HEK293 (cell line): Measurements from ENCODE around the gene FGF10.

Experiments
- CTCF ChIA-PET: fragments of 350-600 bp; formaldehyde crosslinking; extraction: SDS; loops from one replicate; lab custom pipeline; 2021; ENCODE audit warnings: antibody characterized with exemption; lab: Yijun Ruan, JAX
- POLR2A ChIA-PET: fragments of 300-600 bp; formaldehyde crosslinking; extraction: SDS; loops from one replicate; lab custom pipeline; 2020; ENCODE audit warnings: antibody characterized with exemption, inconsistent platforms; lab: Yijun Ruan, JAX
- H3K27ac ChIP-seq: fragments of 200-500 bp; sonication (Bioruptor generic); 2 replicates; pipeline ENCODE4 v1.5.1; 2014; ENCODE audit warnings: low read depth, low read length, control low read depth, inconsistent platforms; ENCODE audit errors: extremely low read depth
- H3K36me3 ChIP-seq, 2 experiments: fragments of 200-500 bp in 1 of 2; sonication (Bioruptor generic) in 1 of 2; 1 replicate in 1 of 2; 2 replicates in 1 of 2; pipeline ENCODE4 v1.5.1; 2014 to 2017; ENCODE audit warnings: inconsistent platforms in 2 of 2, low read length in 2 of 2; ENCODE audit not compliant: control insufficient read depth in 2 of 2, insufficient read depth in 1 of 2
- H3K4me1 ChIP-seq: fragments of 200-500 bp; sonication (Bioruptor generic); 2 replicates; pipeline ENCODE4 v1.5.1; 2014; ENCODE audit warnings: mild to moderate bottlenecking, low read length, inconsistent platforms; ENCODE audit not compliant: control insufficient read depth, insufficient read depth
- H3K4me3 ChIP-seq: 2 replicates; pipeline ENCODE4 v1.5.1; 2011; ENCODE audit warnings: low read depth, mild to moderate bottlenecking, control low read depth, low read length, moderate library complexity
- H3K9me3 ChIP-seq: fragments of 200-500 bp; sonication (Bioruptor generic); 2 replicates; pipeline ENCODE4 v1.5.1; 2014; ENCODE audit warnings: low read depth, low read length, inconsistent platforms; ENCODE audit not compliant: control insufficient read depth, insufficient read depth
- GLI2 ChIP-seq: fragments of 450-650 bp; formaldehyde crosslinking; IDR thresholded peaks from 2 replicates; pipeline ENCODE4; 2017; ENCODE audit warnings: missing biosample characterization, missing genetic modification characterization, low read depth, borderline replicate concordance
- INSM2 ChIP-seq: fragments of 450-650 bp; formaldehyde crosslinking; IDR thresholded peaks from 2 replicates; pipeline ENCODE4 v1.5.1; 2016; ENCODE audit warnings: missing biosample characterization, missing genetic modification characterization
- MYNN ChIP-seq: fragments of 450-650 bp; formaldehyde crosslinking; IDR thresholded peaks from 2 replicates; pipeline ENCODE4 v1.5.1; 2016; ENCODE audit warnings: missing biosample characterization, missing genetic modification characterization, borderline replicate concordance
- ZBTB21 ChIP-seq: fragments of 450-650 bp; formaldehyde crosslinking; IDR thresholded peaks from 2 replicates; pipeline ENCODE4 v1.5.1; 2017; ENCODE audit warnings: missing biosample characterization, missing genetic modification characterization
- ZNF148 ChIP-seq: fragments of 450-650 bp; formaldehyde crosslinking; IDR thresholded peaks from 2 replicates; pipeline ENCODE4 v1.5.0; 2017; ENCODE audit warnings: missing biosample characterization, missing genetic modification characterization, borderline replicate concordance
- ZNF16 ChIP-seq: fragments of 450-650 bp; formaldehyde crosslinking; IDR thresholded peaks from 2 replicates; pipeline ENCODE4 v1.5.1; 2016; ENCODE audit warnings: low read depth, missing biosample characterization, missing genetic modification characterization
- ZNF175 ChIP-seq: fragments of 450-650 bp; formaldehyde crosslinking; IDR thresholded peaks from 2 replicates; pipeline ENCODE4 v1.5.1; 2016; ENCODE audit warnings: missing biosample characterization, missing genetic modification characterization
- ZNF280D ChIP-seq: fragments of 450-650 bp; formaldehyde crosslinking; IDR thresholded peaks from 2 replicates; pipeline ENCODE4 v1.5.1; 2016; ENCODE audit warnings: missing biosample characterization, missing genetic modification characterization
- ZNF341 ChIP-seq: fragments of 450-650 bp; formaldehyde crosslinking; IDR thresholded peaks from 2 replicates; pipeline ENCODE4; 2016; ENCODE audit warnings: low read depth, missing biosample characterization, missing genetic modification characterization
- ZNF398 ChIP-seq: fragments of 450-650 bp; formaldehyde crosslinking; IDR thresholded peaks from 2 replicates; pipeline ENCODE4 v1.5.1; 2017; ENCODE audit warnings: missing biosample characterization, missing genetic modification characterization
- ZNF558 ChIP-seq: fragments of 450-650 bp; formaldehyde crosslinking; IDR thresholded peaks from 2 replicates; pipeline ENCODE4 v1.5.1; 2016; ENCODE audit warnings: missing biosample characterization, missing genetic modification characterization
- ZNF585B ChIP-seq: fragments of 450-650 bp; formaldehyde crosslinking; IDR thresholded peaks from 2 replicates; pipeline ENCODE4 v1.5.1; 2016; ENCODE audit warnings: missing biosample characterization, missing genetic modification characterization
- ZNF830 ChIP-seq: fragments of 450-650 bp; IDR thresholded peaks from 2 replicates; pipeline ENCODE4 v1.5.0; 2018; ENCODE audit warnings: missing biosample characterization, missing genetic modification characterization, low read depth, mild to moderate bottlenecking, moderate library complexity
- ZSCAN23 ChIP-seq: fragments of 450-650 bp; formaldehyde crosslinking; IDR thresholded peaks from 2 replicates; pipeline ENCODE4 v1.5.1; 2016; ENCODE audit warnings: missing biosample characterization, missing genetic modification characterization
- ZXDB ChIP-seq: fragments of 450-650 bp; formaldehyde crosslinking; IDR thresholded peaks from 2 replicates; pipeline ENCODE4 v1.5.1; 2016; ENCODE audit warnings: missing biosample characterization, missing genetic modification characterization

FGF10 gene

GRCh38 chr5:44275329-44275728 lies 113.9 kb downstream of the FGF10 start (continued):
- no peak for TF ChIP-seq ZNF398
- no peak for TF ChIP-seq ZBTB21
- no peak for TF ChIP-seq ZNF585B
- TF ChIP-seq ZNF341 (tag by site-specific recombination), result no peak
- no peak for TF ChIP-seq ZNF830
- TF ChIP-seq ZSCAN23 (tag by site-specific recombination), result no peak
- no peak for TF ChIP-seq ZNF175 (tag by site-specific recombination)
- TF ChIP-seq ZNF558 (tag by site-specific recombination), result no peak

- Histone ChIP-seq H3K9me3 (no peaks in the 10 kb centered on the region), H3K36me3 (no peaks in the 10 kb centered on the region), H3K4me3 (no peak overlapping the region)
- TF ChIP-seq MYNN (tag by site-specific recombination) (no peak), ZXDB (tag by site-specific recombination) (no peak), ZNF280D (tag by site-specific recombination) (no peak), ZNF16 (tag by site-specific recombination) (no peak), INSM2 (no peak), ZNF148 (tag by site-specific recombination) (no peak), GLI2 (tag by site-specific recombination) (no peak)
- TF ChIP-seq, all 188 proteins: peak for 0
- Histone ChIP-seq H3K4me1 (no peaks in the 10 kb centered on the region), H3K27ac (no peak overlapping the region)
- CTCF ChIA-PET, result no interaction called here
- POLR2A ChIA-PET, result no interaction called here
Measured at GRCh38 chr5:44267909-44268308, 121.3 kb downstream of the FGF10 start.
